ENCODE data around the gene ODF2.

ODF2 gene

DNA sequence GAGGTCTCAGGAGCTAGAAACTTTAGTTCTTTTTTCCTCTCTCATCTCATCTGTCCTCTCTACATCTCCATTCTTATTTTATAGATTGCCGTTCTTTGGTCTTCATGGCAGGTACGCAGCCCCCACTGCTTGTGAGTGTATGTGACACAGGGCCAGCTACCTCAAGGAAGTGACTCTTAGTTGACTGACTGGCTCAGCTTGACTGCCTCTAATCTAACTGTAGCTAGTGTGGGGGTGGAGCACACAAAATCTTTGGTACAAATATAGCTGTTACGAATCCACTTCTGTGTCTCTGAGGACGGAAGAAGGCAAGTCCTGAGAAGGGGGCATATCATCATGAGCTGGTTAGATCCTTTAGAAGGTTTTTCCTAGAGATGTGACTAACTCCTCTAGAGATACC, 76.8 kb downstream of the ODF2 start:
- DNase-seq: no peak

DNA sequence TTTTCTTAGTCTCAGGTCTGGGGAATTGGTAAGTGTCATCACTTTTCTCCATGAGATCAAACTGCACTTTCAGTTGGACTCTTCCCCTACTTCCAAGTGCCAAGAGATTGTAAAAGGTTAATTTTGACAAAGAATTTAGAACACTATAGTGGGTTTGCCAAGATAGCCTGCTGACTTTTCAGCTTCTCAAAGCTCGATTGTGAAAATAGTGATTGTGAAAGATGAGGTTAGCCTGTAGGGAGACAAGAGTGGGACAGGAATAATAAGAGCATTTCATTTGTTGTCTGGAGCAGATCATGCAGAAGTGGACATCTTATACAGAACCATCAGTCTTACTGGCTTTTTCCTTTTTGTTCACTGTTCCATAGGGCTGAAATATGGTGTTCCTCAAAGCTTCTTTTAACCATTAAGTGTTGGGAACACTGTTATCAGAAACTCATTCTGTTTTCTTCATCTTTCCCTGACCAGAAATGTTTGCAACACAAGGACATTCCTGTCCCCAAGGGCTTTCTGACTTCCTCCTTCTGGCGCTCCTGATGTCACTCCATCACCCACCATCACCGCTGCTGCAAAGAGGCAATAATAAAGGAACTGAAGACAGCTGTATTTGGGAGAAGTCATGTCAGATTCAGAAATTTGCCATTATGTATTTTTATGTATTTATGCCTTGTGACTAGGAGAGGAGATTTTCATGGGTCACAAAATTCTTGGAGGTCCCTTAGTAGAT, 85.0 kb downstream of the ODF2 start:
- no peak for DNase-seq

DNA sequence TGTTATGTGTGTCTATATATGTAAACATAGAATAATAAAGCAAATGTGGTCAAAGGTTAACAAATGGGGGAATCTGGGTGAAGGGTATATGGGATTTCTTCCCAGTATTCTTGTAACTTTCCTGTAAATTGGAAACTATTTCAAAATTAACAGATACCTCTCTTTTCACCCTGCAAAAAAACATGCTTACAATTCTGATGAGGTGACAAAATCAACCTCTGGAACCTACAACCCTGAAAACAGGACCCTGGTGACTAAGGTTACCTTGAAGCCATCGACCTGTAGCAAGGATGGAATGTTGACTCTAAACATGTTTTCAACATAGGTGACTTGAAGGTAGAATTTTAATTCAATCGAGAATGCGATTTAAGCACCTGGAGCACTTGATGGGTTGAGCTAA, 90.7 kb downstream of the ODF2 start:
- DNase-seq: no peak

DNA sequence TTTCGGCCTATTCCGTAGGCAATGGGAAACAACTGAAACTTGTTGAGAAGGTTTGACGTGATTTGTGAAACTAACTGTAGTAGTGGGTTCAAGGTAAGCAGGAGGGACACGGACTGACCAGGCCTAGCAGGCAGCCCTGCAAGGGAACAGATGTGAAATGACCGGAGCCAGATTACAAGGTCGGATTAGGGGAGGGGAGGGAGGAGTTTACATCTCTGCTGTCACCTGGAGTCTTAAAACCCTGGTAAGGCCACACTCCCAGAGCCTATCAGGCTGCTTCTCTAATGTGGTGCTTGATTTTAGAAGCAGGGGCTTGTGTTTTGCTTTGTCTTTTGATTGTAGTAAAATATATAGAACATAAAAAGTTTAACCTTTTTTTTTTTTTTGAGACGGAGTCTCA, 93.1 kb downstream of the ODF2 start:
- no peak for DNase-seq

DNA sequence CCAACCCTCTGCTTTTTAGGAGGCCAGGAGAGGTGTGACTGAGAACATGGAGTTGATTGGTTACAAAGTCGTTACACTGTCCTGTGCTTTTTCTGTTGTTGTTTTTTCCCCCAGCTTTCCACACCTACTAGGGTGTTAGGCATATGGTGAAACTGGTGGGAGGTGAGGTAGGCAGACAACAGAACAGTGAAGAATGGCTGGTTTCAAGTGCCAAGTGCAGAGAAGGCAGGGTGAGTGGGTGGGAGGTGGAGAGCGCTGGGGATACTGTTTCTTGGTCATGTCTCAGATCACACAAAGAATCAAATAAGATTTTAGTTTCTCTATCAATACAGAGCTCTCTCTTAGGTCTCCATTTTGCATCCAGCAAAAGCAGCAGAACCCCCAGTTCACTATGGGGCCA, 94.4 kb downstream of the ODF2 start:
- DNase-seq: no peak
